ENCODE measurements around the gene UGT8.

DNA sequence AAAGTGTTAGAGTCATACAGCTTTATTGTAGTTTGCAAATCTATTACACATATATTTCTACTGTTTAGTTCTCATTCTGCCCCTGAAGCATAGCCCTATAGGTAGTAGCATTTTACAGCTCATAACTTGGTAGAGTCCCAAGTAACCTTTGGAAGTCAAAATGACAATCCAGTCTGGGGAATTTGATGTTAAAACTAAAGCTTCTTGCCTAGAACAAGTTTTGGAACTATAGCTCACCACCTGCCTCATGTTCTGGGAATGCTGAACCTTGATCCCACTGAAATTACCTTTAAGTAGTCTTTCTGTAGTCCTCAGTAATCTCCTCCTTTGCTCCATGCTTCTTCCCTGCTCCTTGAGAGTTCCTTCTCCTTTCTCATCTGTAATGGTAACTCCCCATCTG is 8.4 kb downstream of the UGT8 start:
- no peak for TF ChIP-seq CTCF (IDR thresholded peaks at IDR 0.05; ENCODE audit: low read length)
- TF ChIP-seq EZH2 (IDR thresholded peaks at IDR 0.05; ENCODE audit: borderline replicate concordance, low read length) = no peak
